NOMO-1 treated with dmso at 0.1 percent for 144 hours (cell line): Measurements from ENCODE around the gene MOGAT1.
A peak's percentile ranks its signal among the peaks of the same experiment; 100 is the strongest.

Experiments used
- DNase-seq: peaks from one replicate; lab custom pipeline; 2025; ENCODE audit not compliant: unreplicated experiment; lab: John Stamatoyannopoulos, UW

MOGAT1 gene, protein sequence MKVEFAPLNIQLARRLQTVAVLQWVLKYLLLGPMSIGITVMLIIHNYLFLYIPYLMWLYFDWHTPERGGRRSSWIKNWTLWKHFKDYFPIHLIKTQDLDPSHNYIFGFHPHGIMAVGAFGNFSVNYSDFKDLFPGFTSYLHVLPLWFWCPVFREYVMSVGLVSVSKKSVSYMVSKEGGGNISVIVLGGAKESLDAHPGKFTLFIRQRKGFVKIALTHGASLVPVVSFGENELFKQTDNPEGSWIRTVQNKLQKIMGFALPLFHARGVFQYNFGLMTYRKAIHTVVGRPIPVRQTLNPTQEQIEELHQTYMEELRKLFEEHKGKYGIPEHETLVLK

DNA sequence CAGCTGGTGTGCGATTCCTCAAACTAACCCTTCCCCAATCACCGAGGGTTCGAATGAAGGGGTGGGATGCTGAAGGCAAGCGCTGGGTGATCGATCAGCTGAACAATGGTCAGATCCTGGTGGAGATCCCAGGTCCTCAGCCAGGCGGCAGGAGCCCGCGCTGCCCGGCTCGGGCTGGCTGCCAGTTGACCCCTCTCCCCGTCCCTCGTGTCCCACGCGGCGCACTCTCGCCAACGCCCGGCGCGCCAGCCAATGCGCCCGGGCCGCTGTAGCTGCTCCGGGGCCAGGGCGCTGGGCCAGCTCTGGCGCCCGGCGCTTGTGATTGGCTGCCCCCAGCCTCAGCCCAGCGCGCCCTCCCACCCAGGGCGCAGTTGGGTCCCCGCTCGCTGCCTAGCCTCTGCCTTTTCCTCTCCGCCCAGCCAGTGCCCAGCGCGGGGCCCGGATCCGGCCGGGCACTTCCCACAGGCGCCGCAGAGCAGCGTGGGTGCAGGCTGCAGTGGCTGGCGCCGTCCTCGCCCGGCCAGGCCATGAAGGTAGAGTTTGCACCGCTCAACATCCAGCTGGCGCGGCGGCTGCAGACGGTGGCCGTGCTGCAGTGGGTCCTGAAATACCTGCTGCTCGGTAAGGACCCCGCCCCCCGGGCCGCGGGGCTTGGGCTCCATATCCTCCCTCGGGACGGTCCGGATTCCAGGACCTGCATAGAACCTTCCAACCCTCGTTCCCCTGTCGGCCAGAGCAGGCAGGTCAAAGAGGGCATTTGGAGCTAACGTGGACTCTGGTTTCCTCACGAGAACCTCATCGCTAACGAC, at the start of gene MOGAT1:
Gene MOGAT1, plus strand, starts transcription at position 400 of the 809 bp plus-strand sequence. Its CDS starts 128 bp downstream, at position 528.
- no peak for DNase-seq

GRCh38 chr2:222621893-222622292, 49.6 kb upstream of the MOGAT1 start:
- no peak for DNase-seq

DNA sequence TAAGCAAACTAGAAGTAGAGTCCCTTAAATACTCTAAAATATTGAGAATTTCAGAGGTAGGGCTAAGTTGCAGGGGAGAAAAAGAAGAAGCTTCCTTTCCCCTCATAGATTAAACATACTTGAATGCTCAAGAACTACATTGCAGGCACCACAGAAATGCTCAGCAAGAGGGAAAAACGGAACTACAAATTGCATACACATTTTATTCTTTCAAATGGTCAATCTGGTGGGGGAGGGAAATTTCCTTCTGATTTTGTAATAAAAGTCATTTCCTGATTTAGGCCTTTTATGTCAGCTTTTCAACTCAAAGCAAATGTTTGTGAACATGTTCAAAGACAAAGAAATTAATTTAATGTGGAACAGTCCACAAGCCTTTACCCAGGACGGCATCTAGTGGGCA, 48.5 kb upstream of the MOGAT1 start:
- peak; percentile 52 for DNase-seq

DNA sequence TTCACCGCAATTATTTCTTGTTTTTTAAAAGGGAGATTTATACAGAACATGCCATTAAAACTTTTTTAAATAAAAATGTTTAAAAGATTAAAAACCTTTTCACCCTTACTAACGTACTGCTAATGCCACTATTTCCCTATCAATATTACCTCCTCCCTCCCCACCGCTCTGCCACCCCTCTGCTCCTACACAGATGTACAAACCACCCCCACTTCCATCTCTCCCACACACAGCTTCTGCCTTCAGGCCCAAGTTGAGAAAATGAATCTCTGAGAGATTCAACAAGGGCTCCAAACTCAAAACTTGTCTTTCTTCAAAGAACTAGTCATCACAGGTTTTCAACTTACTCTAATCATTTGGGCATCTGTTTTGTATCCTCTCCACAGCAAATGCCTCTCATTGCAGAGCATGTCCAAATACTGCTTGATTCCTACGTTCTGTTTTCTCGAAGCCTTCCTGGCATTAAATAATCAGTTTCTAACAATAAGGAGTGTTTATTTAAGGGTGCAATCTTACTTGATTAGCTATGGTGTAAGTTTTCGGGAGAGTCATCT, 47.6 kb upstream of the MOGAT1 start:
- DNase-seq, result no peak

DNA sequence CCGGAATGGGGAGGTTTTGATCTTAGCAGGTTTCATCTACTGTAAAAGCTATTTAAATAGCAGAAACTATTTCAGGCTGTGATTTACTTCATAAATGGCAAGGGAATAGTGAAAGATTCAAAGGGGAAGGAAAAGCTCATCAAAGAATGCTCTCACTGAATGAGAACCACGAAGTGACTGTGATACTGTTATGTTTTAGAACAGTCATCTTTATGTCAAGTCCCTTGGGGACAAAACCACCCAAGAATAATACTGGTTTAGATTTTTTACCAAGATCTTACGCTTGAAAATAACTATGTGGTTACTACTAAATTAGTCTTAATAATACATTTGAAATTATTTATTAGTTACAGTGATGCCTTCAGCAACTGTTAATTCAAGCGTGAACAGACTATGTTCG, 43.7 kb upstream of the MOGAT1 start:
- DNase-seq, result no peak

DNA sequence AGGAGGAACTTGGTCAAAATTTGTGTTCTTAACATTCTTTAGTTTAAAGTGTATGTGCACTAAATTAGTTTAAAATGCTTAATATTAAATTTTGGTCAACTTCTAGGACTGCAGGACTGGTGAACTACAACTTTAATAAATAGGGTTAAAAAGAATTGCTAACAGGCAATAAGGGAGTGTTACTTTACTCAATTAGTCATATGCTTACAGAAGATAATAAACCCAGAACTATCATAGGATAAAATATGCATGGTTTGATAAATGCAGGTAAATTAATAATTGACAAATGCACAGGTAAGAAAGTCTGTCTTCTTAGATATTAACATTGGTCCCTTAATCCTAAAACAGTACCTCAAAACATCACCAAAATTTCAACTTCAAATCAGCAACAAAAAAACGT, 36.2 kb upstream of the MOGAT1 start:
- DNase-seq, result no peak

DNA sequence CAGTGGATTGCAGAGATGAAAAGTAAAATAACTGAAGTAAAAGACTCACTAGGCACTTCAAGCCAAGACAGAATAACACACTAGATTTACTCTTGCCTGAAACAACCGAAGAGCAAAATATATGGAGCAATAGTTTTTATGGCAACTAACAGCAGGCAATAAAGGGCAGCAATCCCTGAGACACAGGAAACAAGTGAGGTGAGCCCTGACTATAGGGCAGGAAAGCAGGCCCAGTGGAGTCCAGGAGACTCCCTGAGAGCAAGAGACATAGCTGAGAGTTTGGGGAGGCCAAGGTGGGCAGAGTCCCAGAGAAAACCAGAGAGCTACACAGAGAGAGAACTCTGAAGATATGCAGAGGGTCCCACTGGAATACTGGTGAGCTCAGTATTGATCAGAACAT, 34.4 kb upstream of the MOGAT1 start:
- DNase-seq, result no peak

GRCh38 chr2:222641336-222641735, 30.1 kb upstream of the MOGAT1 start:
- DNase-seq, result no peak

DNA sequence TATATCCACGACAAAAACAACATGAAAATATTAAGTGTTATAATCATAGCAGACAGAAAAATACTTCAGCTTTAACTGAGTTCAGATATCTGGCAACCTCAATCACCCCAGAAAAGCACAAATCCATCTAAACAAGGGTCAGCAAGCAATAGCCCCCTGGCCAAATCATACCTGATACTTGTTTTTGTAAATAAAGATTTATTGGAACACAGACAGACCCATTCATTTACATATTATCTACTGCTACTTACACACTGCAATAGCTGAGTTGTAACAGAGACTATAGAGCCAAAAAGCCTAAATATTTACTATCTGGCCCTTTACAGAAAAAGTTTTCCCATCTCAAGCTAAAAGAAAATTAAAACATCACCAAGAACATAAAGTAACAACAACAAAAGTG, 28.3 kb upstream of the MOGAT1 start:
- DNase-seq, result no peak

DNA sequence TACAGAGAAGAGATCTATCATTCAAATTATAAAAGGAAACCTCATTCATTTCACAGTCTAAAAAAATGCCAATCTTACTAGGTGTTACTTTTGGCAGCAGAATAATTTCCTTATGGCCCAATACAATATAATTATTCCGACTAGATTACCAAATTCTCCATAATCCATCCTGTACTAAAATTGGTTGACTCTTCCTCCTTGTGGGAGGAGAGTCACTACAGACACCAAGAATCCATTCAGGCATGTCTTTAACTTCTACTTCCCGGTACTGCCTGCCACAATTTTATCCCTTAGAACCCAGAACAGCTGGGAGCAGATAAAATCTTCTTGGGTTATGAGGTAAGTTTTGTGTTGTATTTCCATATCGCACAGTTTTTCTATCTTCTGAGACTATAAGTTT, 25.4 kb upstream of the MOGAT1 start:
- no peak for DNase-seq

- DNase-seq, result no peak
Measured at GRCh38 chr2:222649801-222650200, 21.7 kb upstream of the MOGAT1 start.

GRCh38 chr2:222651718-222652418, 19.6 kb upstream of the MOGAT1 start:
- no peak for DNase-seq

DNA sequence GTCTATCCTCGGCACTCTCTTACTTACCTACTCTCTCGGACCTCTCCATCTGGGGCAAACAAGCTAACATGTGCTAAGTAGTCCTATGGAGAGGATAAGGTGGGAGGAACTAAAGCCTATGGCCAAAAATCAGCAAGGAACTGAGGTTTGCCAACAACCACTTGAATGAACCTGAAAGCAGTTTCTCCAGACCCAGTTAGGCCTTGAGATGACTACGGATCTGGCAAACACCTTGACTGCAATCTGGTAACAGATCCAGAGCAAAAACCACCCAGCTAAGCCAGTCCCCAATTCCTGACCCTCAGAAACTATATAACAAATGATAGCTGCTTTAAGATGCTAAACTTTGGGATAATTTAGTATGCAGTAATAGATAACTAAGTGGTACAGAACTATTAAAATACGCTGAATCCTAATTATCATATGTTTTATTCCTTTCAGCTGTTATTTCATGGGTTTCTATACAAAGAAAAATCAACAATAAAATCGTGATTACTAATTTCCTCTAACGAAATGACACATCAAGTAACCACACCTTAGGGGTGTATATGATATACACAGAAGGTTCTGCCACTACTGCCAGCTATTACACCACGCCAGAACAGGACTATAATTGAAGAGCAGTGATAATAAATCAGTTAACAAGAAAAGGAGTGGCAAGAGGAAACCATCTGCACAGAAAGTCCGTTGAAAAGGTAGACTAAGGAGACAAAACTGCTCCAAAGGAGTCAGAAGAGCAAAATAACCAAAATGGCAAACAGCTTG, 18.8 kb upstream of the MOGAT1 start:
- DNase-seq, result peak; percentile 15

DNA sequence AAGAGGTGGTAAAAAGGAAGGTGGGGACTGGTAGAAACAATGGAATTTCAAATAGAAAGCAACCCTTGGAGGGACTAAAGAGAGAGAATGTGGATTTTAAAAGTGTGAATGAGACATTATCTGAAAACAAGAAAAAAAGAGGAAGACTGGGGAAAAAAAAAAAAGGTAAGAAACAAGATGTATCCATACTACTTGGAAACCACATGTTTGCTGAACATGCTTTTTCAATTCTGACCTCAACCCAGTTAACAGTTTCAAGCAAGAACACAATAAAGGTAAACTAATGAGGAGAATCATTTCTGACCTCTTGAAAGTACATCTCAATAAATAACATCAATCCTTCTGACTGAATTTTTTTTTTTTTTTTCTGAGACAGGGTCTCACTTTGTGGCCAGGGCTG, 18.2 kb upstream of the MOGAT1 start:
- no peak for DNase-seq

GRCh38 chr2:222655787-222656525, 15.5 kb upstream of the MOGAT1 start, which contains the start of gene FARSB:
Gene FARSB (minus strand): TSS chr2:222656092. CDS start chr2:222656073, 19 bp downstream.
- DNase-seq, result peak; percentile 89

GRCh38 chr2:222656526-222657446, 14.7 kb upstream of the MOGAT1 start:
- DNase-seq, result no peak

- peak; percentile 35 for DNase-seq
Measured at GRCh38 chr2:222663479-222663878, 8.0 kb upstream of the MOGAT1 start.

GRCh38 chr2:222668494-222669154, 2.8 kb upstream of the MOGAT1 start:
- DNase-seq, result no peak
